ENCODE data around the gene RCAN3. TPM values are rescaled to one million over a fixed set of nuclear protein-coding genes. Genes with fewer than 3 reads are reported as not detected.

Gene RCAN3
- 17.9 and 20.2 TPM in 2 replicates for total RNA-seq

DNA sequence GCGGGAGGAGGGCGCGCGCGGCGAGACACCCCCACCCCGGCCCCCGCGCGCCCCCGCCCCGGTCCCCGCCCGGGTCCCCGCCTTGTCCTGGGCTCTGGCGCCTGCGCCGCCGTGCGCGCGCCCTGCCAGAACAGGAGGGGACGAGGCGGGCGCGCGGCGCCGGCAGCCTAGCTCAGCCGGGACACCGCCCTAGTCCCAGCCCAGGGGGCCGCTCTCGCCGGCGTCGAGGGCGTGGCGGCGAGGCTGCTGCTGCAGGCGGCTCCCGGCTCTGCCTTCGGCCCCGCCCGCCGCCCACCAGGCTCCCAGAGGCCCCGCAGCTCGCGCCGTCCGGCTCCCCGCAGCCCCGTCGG lies at the start of gene RCAN3:
Gene RCAN3, plus strand, starts transcription at position 128 of the 350 bp plus-strand sequence. CDS start 11,537 bp downstream, outside the sequence.
- peak; percentile 56 for DNase-seq (ENCODE audit: low read depth)

DNA sequence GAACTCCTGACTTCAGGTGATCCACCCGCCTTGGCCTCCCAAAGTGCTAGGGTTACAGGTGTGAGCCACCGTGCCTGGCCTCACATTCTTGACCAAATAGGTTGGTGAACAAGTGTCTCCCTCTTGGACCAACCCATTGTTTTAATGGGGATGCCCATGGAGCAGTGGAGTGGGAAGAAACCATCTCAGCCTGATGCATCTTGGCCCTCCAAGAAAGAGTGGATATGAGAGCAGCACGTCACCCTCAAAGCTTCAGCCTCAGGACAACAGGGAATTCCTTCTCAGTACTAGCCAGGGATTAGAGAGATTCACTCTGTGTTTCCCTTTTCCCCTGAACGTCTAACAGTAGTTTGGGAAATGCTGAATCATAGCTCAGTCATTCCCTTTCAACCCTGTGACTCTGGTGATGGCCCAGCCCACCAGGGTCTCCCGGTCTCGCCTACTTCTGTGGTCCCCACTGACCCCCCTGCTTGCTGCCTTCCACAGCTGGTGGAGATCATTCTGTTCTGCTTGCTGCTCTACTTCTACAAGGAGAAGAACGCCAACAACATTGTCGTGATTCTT lies 49.6 kb upstream of the RCAN3 start:
- no peak for DNase-seq (ENCODE audit: low read depth)

DNA sequence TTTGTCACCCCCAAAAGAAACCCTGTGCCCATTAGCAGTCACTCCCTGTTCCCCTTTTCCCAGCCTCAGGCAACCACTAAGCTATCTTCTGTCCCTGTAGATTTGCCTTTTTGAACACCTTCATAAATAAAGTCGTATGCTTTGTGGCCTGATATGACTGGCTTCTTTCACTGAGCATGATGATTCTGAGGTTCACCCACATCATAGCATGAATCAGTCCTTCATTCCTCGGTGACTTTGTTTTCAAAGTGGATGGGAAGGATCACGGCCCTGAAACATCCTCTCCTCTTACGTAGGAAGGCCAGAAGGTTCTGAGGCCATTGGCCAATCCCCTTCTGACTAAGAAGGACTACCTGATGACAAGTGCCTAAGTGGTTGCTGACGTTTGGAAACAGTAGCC lies 48.0 kb upstream of the RCAN3 start:
- no peak for DNase-seq (ENCODE audit: low read depth)

DNA sequence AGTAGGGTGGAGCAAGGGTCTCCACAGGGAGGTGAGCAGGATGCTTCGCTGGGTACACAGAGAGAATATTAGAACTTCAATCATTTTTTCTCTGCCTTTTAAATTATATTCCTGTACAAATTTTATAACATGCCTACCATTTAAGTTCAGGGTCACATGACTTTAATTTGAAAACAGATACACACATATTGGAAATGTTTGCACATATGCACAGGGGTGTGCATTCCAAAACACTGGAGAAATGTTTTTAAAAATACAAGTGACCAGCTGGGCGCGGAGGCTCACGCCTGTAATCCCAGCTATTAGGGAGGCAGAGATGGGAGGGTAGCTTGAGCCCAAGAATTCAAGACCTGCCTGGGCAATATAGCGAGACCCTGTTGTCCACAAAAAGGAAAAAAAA lies 47.4 kb upstream of the RCAN3 start:
- DNase-seq (ENCODE audit: low read depth): no peak

DNA sequence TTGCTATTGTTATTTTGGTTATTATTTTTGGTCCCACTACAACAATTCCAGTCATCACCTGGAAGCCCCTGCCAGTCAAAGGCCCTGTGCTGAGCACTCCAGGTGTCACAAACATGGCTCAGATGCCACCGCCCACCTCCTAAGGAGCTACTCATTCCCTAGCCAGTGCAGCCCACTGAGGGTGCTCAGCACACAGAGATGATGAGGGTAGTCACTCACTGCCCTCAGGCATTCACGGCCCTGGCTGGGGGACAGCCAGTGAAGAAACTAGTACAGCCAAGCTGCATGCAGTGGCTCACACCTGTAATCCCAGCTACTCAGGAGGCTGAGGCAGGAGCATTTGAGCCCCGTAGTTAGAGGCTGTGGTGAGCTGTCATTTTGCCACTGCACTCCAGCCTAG lies 44.8 kb upstream of the RCAN3 start:
- DNase-seq (ENCODE audit: low read depth): no peak

DNA sequence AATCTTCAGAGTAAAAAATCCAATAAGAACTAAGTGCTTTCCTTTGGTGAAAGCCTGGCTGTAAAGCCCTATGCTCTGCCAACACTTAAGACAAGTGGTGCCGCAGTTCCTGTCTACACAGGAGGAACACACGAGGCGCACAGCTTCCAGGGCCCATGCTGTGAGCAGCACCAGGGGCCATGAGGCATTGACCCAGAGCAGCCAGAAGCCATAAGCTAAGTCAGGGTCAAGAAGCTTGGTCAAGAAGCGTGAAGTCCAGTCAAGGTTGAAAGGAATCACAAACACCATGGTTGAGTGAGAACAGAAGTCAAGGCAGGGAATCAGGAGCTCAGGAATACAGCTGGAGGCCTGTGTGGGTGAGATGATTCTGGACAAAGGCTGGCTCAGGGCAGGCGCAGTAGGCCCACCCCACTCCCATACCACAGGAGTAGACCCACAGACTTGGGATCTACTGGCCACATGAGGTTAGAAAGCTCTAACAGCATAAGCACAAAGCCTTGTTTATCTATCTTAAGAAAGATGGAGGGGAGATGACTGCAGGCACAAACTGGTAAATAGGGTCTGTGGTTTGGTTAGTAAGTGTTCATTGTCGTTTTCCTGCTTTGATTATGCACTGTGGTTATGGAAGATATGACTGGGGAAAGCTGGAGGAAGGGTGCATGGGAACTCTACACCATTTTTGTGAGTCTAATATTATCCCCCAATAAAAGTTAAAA lies 42.9 kb upstream of the RCAN3 start:
- peak; percentile 91 for DNase-seq (ENCODE audit: low read depth)

DNA sequence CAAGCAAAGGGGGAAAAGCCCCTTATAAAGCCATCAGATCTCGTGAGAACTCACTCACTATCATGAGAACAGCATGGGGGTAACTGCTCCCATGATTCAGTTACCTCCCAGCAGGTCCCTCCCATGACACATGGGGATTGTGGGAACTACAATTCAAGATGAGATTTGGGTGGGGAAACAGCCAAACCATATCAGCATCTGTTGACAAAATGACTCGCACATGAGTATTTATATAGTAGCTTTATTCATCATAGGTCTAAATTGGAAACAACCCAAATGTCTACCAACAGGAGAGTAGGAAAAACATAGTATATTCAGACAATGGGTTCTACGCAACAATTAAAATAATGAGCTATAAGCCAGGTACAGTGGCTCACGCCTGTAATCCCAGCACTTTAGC lies 40.5 kb upstream of the RCAN3 start:
- peak; percentile 57 for DNase-seq (ENCODE audit: low read depth)

DNA sequence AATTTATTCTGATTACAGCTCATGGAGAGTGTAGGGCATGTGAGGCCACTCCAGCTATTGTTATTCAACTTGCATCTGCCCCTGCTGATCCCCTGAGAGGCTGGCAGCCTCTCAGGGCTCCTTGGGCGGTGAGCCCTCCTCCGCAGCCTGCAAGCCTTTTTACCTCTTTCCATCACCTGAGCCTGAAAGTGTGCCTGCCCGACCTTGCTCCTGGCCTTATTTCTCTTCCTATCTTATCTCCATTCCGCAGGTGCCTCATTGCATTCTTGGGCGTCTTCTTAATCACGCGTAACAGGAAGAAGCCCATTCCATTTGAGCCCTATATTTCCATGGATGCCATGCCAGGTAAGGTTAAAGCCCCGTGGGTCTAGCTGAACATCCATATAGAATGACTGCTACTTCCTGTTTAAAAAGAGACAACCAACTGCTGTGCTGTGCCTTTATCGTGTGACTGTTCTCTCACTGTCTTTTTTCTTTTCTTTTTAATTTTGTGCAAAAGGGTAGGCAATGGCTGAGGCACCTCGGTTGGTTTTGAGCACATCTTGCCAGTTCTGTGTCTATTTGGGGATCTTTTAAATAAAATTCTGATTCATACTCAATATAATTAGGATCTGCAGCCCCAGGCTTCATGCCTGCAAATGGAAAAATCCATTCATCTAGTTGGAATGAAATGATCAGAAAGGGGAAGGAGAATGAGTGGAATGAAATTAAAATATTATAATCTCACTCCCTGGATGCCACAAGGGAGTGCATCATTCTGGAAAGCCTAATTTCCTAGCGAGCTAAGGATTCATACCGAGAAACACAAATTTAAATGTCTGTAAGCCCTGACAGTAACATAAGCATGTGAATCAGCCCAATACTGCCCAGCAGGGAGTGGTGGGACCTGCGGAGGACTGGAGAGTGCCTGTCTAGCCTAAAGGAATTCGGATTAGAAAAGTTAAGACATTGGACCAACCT lies 38.6 kb upstream of the RCAN3 start:
- DNase-seq (ENCODE audit: low read depth): no peak

DNA sequence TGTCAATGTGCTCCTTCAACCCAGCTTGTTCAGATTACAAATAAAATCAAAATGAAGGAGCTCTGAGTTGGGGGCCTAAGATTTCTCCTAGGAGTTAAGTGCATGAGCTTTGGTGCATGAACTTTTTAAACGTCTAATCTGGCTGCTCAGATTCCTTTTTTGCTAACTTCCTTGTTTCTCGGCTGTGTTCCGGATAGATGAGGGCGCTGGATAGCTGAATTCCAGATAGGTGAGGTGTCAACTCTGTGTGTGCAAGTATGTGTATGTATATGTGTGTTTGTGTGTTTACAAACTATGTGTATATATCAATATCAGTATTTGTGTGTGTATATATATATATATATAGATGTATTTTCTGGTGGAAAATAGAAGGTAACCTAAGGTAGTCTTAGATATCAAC lies 37.5 kb upstream of the RCAN3 start:
- DNase-seq (ENCODE audit: low read depth): no peak

DNA sequence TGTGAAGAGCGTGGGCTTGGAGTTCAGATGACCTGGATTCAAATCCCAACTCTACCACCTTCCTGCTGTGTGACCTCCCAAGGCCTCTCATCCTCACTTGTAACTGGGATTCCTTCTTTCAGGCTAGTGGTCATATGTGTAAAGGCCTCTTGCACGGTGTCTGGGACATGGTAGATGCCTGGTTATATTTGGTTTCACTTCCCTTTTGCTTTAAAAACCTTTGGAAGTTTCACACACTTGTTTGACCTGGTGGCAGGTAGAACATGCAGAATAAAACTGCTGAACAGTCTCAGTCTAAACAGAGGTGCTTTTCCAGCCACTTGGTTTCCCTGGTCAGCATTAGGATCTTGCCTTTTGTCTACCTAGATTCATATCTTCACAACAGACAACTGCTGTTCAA lies 37.0 kb upstream of the RCAN3 start:
- DNase-seq (ENCODE audit: low read depth): no peak

DNA sequence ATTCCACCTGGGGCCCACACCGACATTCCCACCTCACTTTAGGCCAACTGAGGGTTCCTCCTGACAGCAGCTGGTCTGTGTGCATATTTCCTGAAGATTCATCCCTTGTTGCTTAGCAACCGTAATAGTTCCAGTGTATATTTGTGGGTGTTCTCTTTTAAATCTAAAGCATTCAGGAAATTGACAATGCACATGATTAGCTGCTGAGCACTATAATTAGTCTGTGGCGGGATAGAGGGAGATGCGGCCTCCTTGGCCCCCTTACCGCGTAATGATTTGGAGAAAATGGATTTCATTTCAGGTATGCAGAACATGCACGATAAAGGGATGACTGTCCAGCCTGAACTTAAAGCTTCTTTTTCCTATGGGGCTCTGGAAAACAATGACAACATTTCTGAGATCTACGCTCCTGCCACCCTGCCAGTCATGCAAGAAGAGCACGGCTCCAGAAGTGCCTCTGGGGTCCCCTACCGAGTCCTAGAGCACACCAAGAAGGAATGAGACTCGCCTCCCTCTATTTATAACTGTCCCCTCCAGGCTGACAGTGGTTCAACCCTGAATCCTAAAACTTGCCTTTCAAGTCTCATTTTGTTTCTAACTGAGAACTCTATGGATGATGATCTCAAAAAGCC lies 33.8 kb upstream of the RCAN3 start:
- no peak for DNase-seq (ENCODE audit: low read depth)

DNA sequence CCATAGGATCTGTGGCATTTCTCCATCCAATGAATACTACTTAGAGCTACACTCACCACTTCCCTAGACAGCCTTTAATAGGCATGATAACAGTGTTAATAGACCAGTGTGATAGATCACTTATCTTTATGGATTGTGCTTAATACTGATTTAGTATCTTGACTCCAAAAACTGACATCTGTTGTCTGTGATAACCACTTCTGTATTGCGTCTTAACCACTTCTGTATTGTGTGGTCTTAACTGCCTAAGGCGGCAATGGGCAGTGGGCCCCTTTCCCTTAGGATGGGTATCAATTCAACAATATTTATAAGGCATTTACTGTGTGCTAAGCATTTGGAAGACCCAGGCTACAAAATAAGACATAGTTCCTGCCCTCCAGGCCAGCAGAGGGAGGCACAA lies 32.0 kb upstream of the RCAN3 start:
- no peak for DNase-seq (ENCODE audit: low read depth)

DNA sequence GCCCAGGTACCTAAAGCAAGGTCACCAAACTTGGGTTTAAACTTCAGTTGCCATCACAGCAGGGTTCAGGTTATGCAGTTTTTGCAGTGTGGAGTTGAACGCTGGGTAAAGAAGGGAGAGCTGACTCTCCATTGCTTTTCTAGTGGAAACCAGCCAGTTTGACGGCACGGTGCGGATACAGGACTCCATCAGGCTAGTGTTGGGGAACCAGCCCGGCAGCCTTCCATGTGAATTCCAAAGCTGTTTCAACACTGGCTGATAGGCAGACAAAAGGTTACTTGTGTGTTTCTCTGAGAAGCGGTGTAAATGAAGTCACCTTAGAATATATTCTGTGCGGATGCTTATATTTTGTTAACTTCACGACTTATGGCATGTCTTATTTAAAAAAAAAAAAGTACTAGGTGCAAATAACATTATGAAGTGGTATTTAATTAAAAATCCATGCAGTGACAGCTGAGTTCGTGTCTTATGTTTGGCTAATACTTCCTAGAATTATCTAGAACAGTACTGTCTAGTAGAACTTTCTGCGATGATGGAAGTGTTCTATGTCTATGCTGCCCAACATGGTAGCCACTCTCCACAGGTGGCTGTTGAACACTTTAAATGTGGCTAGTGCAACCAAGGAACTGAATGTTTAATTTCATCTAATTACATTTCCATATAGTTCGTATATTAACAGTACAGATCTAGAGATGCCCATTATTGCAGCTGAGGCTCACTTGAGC lies 29.9 kb upstream of the RCAN3 start:
- DNase-seq (ENCODE audit: low read depth): no peak

DNA sequence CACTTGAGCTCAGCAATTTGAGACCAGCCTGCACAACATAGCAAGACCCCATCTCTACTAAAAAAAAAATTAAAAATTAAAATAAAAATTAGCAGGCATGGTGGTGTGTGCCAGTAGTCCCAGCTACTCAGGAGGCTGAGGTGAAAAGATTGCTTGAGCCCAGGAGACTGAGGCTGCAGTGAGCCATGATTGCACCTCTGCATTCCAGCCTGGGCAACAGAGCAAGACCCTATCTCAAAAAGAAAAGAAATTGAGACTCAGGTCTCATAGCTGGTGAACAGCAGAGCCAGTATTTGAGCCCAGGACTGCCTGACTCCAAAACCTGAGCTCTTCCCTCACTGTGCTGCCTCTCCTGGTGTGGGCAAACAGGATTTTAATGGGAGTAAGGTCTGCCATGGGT lies 28.4 kb upstream of the RCAN3 start:
- no peak for DNase-seq (ENCODE audit: low read depth)

DNA sequence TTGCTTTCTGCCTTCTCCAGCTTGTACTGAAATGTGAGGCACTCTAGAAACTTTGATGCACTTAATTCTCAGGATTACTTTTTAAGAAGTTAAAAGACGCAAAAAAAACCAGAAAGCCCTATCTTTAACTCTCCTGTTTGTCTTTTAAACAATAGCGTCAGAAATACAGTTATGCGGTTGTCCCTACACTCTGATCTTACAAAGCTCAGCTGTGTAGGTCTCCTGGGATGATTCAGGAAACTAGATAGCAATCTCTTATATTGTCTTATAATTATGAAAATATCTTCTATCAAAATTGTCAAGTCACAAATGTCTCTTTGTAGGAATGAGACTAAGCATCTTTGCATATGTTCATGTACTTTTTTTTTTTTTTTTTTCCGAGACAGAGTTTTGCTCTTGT lies 26.9 kb upstream of the RCAN3 start:
- DNase-seq (ENCODE audit: low read depth): no peak

DNA sequence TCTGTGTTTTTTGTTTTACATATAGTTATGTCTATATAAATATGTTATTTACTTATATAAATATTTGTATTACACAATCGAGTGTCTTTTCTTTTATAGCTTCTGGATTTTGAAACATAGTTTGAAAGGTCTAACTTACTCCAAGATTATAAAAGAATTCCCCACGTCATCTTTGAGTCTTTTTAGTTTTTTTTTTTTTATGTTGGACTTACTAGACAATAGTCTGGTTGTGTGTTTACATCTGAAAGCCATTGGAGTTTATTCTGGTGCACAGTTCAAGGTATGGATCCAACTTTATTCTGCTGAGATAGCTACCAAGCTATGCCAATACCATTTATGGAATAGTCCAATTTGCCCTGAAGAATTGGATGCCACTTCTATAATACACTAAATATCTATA lies 26.1 kb upstream of the RCAN3 start:
- no peak for DNase-seq (ENCODE audit: low read depth)

DNA sequence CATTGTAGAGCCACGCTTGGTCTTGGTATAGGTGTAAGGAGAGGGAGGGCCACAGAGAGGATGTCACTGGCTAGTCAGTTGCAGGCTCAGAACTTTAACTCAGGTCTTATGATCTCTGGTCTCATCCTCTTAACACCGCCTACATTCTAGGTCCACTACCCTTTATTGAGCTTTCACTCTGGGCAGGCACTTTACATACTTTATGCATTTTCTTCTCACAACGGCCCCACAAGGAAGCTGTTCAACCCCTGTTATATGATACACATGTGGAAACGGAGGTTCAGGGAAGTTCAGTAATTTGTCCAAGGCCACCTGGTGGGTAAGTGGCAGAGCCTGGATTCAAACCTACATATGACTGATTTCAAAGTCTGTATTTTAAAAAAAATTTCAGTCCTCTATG lies 25.3 kb upstream of the RCAN3 start:
- no peak for DNase-seq (ENCODE audit: low read depth)

DNA sequence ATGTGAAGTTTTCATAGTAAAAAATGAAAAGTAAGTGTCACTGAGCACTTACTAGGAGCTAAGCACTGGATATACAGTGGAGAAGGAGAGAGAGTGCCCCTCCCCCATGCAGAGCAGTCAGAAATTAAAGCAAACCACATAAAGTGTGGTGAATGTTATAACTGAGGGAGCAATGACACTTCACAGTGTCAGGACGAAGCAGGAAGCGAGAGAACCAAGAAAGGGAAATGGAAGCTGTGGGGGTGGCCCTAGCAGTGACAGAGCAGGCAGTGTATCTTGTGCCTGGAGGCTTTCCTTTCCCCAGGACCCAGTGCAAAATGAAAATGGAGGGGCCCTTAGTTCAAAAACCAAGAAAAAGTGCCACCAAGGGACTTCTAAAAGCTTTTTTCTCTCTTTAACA lies 21.5 kb upstream of the RCAN3 start:
- DNase-seq (ENCODE audit: low read depth): no peak

DNA sequence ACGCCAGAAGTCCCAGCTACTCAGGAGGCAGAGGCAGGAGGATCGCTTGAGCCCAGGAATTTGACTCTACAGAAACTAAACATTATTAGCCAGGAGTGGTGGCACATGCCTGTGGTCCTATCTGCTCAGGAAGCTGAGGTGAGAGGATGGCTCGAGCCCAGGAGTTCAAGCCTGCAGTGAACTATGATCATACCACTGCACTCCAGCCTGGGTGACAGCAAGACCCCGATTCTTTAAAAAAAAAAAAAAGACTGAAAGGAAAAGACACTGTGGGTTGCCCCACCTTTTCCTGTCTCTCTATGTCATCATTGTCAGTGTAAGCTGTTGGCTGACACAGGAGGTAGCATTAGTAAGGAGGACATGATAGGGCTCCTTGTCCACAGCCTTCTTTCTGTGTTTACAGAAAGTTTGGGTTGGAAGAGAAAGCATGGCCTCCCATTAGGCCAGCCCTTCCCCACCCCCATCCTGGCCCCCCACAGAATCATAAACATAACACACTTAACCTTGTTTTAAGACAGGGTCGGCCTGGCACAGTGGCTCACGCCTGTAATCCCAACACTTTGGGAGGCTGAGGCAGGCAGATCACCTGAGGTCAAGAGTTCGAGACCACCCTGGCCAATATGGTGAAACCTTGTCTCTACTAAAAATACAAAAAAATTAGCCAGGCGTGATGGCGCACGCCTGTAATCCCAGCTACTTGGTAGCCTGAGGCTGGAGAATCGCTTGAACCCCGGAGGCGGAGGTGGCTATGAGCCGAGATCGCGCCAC lies 20.6 kb upstream of the RCAN3 start:
- DNase-seq (ENCODE audit: low read depth): no peak

DNA sequence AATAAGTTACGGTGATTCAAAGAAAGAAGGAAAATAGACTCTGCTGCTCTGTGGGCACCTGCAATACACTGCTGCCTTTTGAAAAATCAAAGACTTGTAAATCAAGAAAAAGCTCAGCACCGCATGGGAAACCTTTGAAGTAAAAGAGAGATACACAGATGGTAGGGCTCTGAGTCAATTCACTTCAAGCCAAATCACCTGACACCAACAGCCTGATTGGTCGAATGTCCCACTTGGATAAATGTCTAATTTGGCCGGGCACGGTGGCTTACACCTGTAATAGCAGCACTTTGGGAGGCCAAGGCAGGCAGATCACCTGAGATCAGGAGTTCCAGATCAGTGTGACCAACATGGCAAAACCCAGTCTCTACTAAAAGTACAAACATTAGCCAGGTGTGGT lies 19.2 kb upstream of the RCAN3 start:
- no peak for DNase-seq (ENCODE audit: low read depth)

DNA sequence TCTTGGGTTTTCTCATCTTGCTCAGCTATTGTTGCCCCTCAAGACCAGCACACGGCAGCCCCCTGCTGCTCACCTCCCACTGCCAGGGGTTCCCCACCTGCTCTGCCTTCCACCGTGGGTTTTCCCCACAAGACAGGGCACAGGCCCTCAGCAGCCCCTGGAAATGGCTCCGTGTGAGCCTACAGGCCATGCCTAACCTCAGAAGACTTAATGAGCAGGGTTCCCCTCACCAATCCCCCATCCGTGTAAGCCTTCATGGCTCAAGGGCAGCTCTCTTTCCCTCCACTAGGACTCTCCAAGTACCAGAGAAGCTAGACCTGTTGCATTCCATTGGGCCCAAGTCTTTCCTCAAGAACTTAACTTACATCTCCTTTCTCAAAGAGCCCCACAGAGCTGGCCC lies 18.4 kb upstream of the RCAN3 start:
- no peak for DNase-seq (ENCODE audit: low read depth)

All from renal cortical epithelial cell (primary cell).